Suppressor macrophage treated with lipopolysaccharide for 1 hour (primary cell): ENCODE results near the gene FAM98C.

Experiments used
- DNase-seq, 3 donors: peaks; one replicate each; pipeline ENCODE4 v3.0.0-alpha.2; 2020 to 2022

FAM98C gene

GRCh38 chr19:38378866-38379265 lies 24.0 kb upstream of the FAM98C start:
- no peak for DNase-seq

GRCh38 chr19:38381138-38381537 lies 21.8 kb upstream of the FAM98C start:
- DNase-seq = no peak

GRCh38 chr19:38383184-38383583 lies 19.7 kb upstream of the FAM98C start:
- no peak for DNase-seq

GRCh38 chr19:38383743-38384142 lies 19.1 kb upstream of the FAM98C start:
- DNase-seq = no peak

GRCh38 chr19:38384209-38385027 lies 18.5 kb upstream of the FAM98C start:
- no peak for DNase-seq

- DNase-seq = no peak
Measured at GRCh38 chr19:38385057-38385803, 17.7 kb upstream of the FAM98C start.

GRCh38 chr19:38385804-38386257 lies 17.1 kb upstream of the FAM98C start:
- peak in 1 of 3 donors; percentile 35 for DNase-seq

GRCh38 chr19:38386300-38386970 lies 16.5 kb upstream of the FAM98C start:
- DNase-seq = no peak

GRCh38 chr19:38386971-38387549 lies 15.8 kb upstream of the FAM98C start:
- DNase-seq = peak; percentile 79 to 89 (median 82)

GRCh38 chr19:38387550-38388348 lies 15.1 kb upstream of the FAM98C start, which contains the start of gene GGN:
Gene GGN, minus strand, starts transcription at chr19:38388034. Its CDS starts 773 bp downstream, at chr19:38387261.
- DNase-seq = peak; percentile 75 to 87 (median 79)

GRCh38 chr19:38388349-38389100 lies 14.4 kb upstream of the FAM98C start, which contains the start of gene SPRED3:
Gene SPRED3, plus strand, starts transcription at chr19:38388697. Its CDS starts 1,606 bp downstream, at chr19:38390303.
- no peak for DNase-seq

GRCh38 chr19:38389101-38389925 lies 13.6 kb upstream of the FAM98C start:
- peak; percentile 65 to 84 (median 76) for DNase-seq

GRCh38 chr19:38389957-38390924 lies 12.7 kb upstream of the FAM98C start:
- DNase-seq = no peak

- no peak for DNase-seq
Measured at GRCh38 chr19:38391911-38392464, 10.9 kb upstream of the FAM98C start.

- DNase-seq = peak; percentile 65 to 74 (median 69)
Measured at GRCh38 chr19:38392707-38393308, 10.1 kb upstream of the FAM98C start.

GRCh38 chr19:38394488-38394887 lies 8.4 kb upstream of the FAM98C start:
- peak in 1 of 3 donors; percentile 34 for DNase-seq

GRCh38 chr19:38395381-38396114 lies 7.3 kb upstream of the FAM98C start:
- peak in 1 of 3 donors; percentile 23 for DNase-seq
